Activated T-helper 2 cell treated with anti-CD3 and anti-CD28 coated beads, Interferon-gamma antibody, Interleukin-2, Interleukin-4, amounts not matched to agents 10 μg/mL and 5 μg/mL and 100 μg/mL, durations not matched to agents 14 hours and 24 hours and 36 hours (primary cell): ENCODE measurements around the gene MMP24. TPM values are rescaled to one million over a fixed set of nuclear protein-coding genes. Genes with fewer than 3 reads are reported as not detected.
"Not testable (repeated sequence)": the region's sequence is repeated elsewhere in the genome, so short reads cannot be mapped to it uniquely, and the experiment has no call there.

Experiments used
- DNase-seq: peaks from one replicate; pipeline ENCODE4 v3.0.0; 2021; ENCODE audit warnings: low spot score
- H3K27ac Mint-ChIP-seq: one replicate; pipeline ENCODE4 v1.8.0; 2021; ENCODE audit warnings: mixed read lengths
- H3K27me3 Mint-ChIP-seq: one replicate; pipeline ENCODE4 v1.8.0; 2021; ENCODE audit warnings: low read depth, mixed read lengths
- H3K36me3 Mint-ChIP-seq: one replicate; pipeline ENCODE4 v1.8.0; 2021; ENCODE audit warnings: low read depth, mixed read lengths
- H3K4me1 Mint-ChIP-seq: one replicate; pipeline ENCODE4 v1.8.0; 2021; ENCODE audit warnings: low read depth, mixed read lengths
- H3K4me3 Mint-ChIP-seq: one replicate; pipeline ENCODE4 v1.8.0; 2021; ENCODE audit warnings: low read depth, mild to moderate bottlenecking, moderate library complexity, mixed read lengths
- H3K9me3 Mint-ChIP-seq: one replicate; pipeline ENCODE4 v1.8.0; 2021; ENCODE audit warnings: mixed read lengths
- intact Hi-C: fragments of 100-400 bp; cut with micrococcal nuclease; formaldehyde crosslinking; loops from one replicate; pipeline ENCODE4 v1.15.1; 2023
- total RNA-seq: library from RNA; stranded (reverse); gene quantifications from 2 replicates; pipeline ENCODE4 v1.2.3, GENCODE V29; 2022

Gene MMP24
- total RNA-seq: not detected in 2 replicates

GRCh38 chr20:35226126-35226883 lies at the start of gene MMP24:
Gene MMP24, plus strand, starts transcription at chr20:35226690. Its CDS starts 49 bp downstream, at chr20:35226739.
- H3K27me3 Mint-ChIP-seq: peaks cover 50% of the 10 kb centered on the region
- H3K9me3 Mint-ChIP-seq: no peaks in the 10 kb centered on the region
- H3K27ac Mint-ChIP-seq: no peak within 1 kb of the TSS

GRCh38 chr20:35179292-35180212 lies 46.9 kb upstream of the MMP24 start:
- Mint-ChIP-seq H3K36me3 (no peaks in the 10 kb centered on the region), H3K4me1 (no peaks in the 10 kb centered on the region), H3K27me3 (peaks cover 2% of the 10 kb centered on the region), H3K9me3 (no peaks in the 10 kb centered on the region), H3K27ac (no peak overlapping the region), H3K4me3 (no peak overlapping the region)
- intact Hi-C loops: no loop called here
- no peak for DNase-seq

More at GRCh38 chr20:35226126-35226883, at the start of gene MMP24:
- Mint-ChIP-seq H3K4me1 (peaks cover 4% of the 10 kb centered on the region), H3K4me3 (peak within 1 kb of the TSS; percentile 64), H3K36me3 (no peaks in the 10 kb centered on the region)
- DNase-seq: no peak
- intact Hi-C loops: no loop called here

GRCh38 chr20:35180266-35180665 lies 46.2 kb upstream of the MMP24 start:
- no peaks in the 10 kb centered on the region for H3K4me1 Mint-ChIP-seq
- H3K4me3 Mint-ChIP-seq: no peak overlapping the region
- H3K27me3 Mint-ChIP-seq: peaks cover 2% of the 10 kb centered on the region
- no peak for DNase-seq
- H3K27ac Mint-ChIP-seq: no peak overlapping the region
- intact Hi-C loops: no loop called here
- H3K36me3 Mint-ChIP-seq: no peaks in the 10 kb centered on the region
- H3K9me3 Mint-ChIP-seq: no peaks in the 10 kb centered on the region

GRCh38 chr20:35181731-35182130 lies 44.8 kb upstream of the MMP24 start:
- Mint-ChIP-seq H3K27me3 (peaks cover 2% of the 10 kb centered on the region), H3K36me3 (no peaks in the 10 kb centered on the region), H3K4me1 (no peaks in the 10 kb centered on the region), H3K4me3 (no peak overlapping the region), H3K9me3 (no peaks in the 10 kb centered on the region), H3K27ac (no peak overlapping the region)
- intact Hi-C loops: no loop called here
- no peak for DNase-seq

GRCh38 chr20:35186691-35187289 lies 39.7 kb upstream of the MMP24 start:
- DNase-seq, H3K27ac Mint-ChIP-seq, H3K36me3 Mint-ChIP-seq: not testable (repeated sequence)

GRCh38 chr20:35187584-35188190 lies 38.8 kb upstream of the MMP24 start:
- H3K36me3 Mint-ChIP-seq: no peaks in the 10 kb centered on the region
- no peaks in the 10 kb centered on the region for H3K4me1 Mint-ChIP-seq
- intact Hi-C loops: no loop called here
- DNase-seq: no peak
- H3K27ac Mint-ChIP-seq: no peak overlapping the region
- H3K27me3 Mint-ChIP-seq: peaks cover 2% of the 10 kb centered on the region
- no peak overlapping the region for H3K4me3 Mint-ChIP-seq
- H3K9me3 Mint-ChIP-seq: no peaks in the 10 kb centered on the region

More at GRCh38 chr20:35186691-35187289, 39.7 kb upstream of the MMP24 start:
- H3K9me3 Mint-ChIP-seq, intact Hi-C loops, H3K4me1 Mint-ChIP-seq, H3K27me3 Mint-ChIP-seq, H3K4me3 Mint-ChIP-seq: not testable (repeated sequence)

GRCh38 chr20:35189223-35189622 lies 37.3 kb upstream of the MMP24 start:
- intact Hi-C loops, H3K27me3 Mint-ChIP-seq, H3K27ac Mint-ChIP-seq, H3K4me3 Mint-ChIP-seq, H3K9me3 Mint-ChIP-seq, DNase-seq, H3K36me3 Mint-ChIP-seq, H3K4me1 Mint-ChIP-seq: not testable (repeated sequence)

- Mint-ChIP-seq H3K27me3 (no peaks in the 10 kb centered on the region), H3K9me3 (peaks cover 5% of the 10 kb centered on the region), H3K27ac (no peak overlapping the region), H3K4me3 (no peak overlapping the region), H3K36me3 (peaks cover 3% of the 10 kb centered on the region), H3K4me1 (no peaks in the 10 kb centered on the region)
- no peak for DNase-seq
- intact Hi-C loops: no loop called here
These were observed 35.9 kb upstream of the MMP24 start for GRCh38 chr20:35190556-35190955.

- Mint-ChIP-seq H3K27me3 (no peaks in the 10 kb centered on the region), H3K36me3 (peaks cover 7% of the 10 kb centered on the region), H3K27ac (no peak overlapping the region), H3K4me3 (no peak overlapping the region), H3K4me1 (no peaks in the 10 kb centered on the region), H3K9me3 (peaks cover 10% of the 10 kb centered on the region)
- intact Hi-C loops: no loop called here
- DNase-seq: no peak
These were observed 34.9 kb upstream of the MMP24 start for GRCh38 chr20:35191419-35192117.

- peaks cover 17% of the 10 kb centered on the region for H3K9me3 Mint-ChIP-seq
- H3K36me3 Mint-ChIP-seq: peaks cover 14% of the 10 kb centered on the region
- H3K27me3 Mint-ChIP-seq: no peaks in the 10 kb centered on the region
- H3K27ac Mint-ChIP-seq: no peak overlapping the region
- no peak overlapping the region for H3K4me3 Mint-ChIP-seq
- no peaks in the 10 kb centered on the region for H3K4me1 Mint-ChIP-seq
- DNase-seq: no peak
- intact Hi-C loops: no loop called here
These were observed 34.2 kb upstream of the MMP24 start for GRCh38 chr20:35192118-35192872.

GRCh38 chr20:35193031-35193791 lies 33.3 kb upstream of the MMP24 start:
- DNase-seq, H3K27me3 Mint-ChIP-seq, H3K4me3 Mint-ChIP-seq, intact Hi-C loops, H3K4me1 Mint-ChIP-seq, H3K27ac Mint-ChIP-seq: not testable (repeated sequence)
- H3K9me3 Mint-ChIP-seq: peaks cover 18% of the 10 kb centered on the region
- peaks cover 14% of the 10 kb centered on the region for H3K36me3 Mint-ChIP-seq
